Ishikawa (cell line): ENCODE results near the gene TTC16.

Experiments
- CEBPB ChIP-seq: IDR thresholded peaks from 2 replicates; pipeline ENCODE4 v1.6.1; 2012
- CREB1 ChIP-seq: IDR thresholded peaks from 2 replicates; pipeline ENCODE4 v1.6.1; 2012; ENCODE audit warnings: low read depth
- EGR1 ChIP-seq: IDR thresholded peaks from 2 replicates; pipeline ENCODE4 v1.6.1; 2012
- EP300 ChIP-seq: IDR thresholded peaks from 2 replicates; pipeline ENCODE4 v1.6.1; 2012; ENCODE audit warnings: borderline replicate concordance
- FOXM1 ChIP-seq: IDR thresholded peaks from 2 replicates; pipeline ENCODE4 v1.6.1; 2012; ENCODE audit warnings: low read depth, borderline replicate concordance
- NFIC ChIP-seq: IDR thresholded peaks from 2 replicates; pipeline ENCODE4 v1.6.1; 2012
- RAD21 ChIP-seq: IDR thresholded peaks from 2 replicates; pipeline ENCODE4 v1.6.1; 2012; ENCODE audit warnings: low read depth
- TAF1 ChIP-seq: IDR thresholded peaks from 2 replicates; pipeline ENCODE4 v1.6.1; 2012; ENCODE audit warnings: low read depth, mild to moderate bottlenecking
- TCF12 ChIP-seq: IDR thresholded peaks from 2 replicates; pipeline ENCODE4 v1.6.1; 2012; ENCODE audit warnings: low read depth
- TEAD4 ChIP-seq: IDR thresholded peaks from 2 replicates; pipeline ENCODE4 v1.6.1; 2012
- ZBTB7A ChIP-seq: IDR thresholded peaks from 2 replicates; pipeline ENCODE4 v1.6.1; 2012; ENCODE audit warnings: low read depth
- TF ChIP-seq, protein P1 (sequence below): IDR thresholded peaks from 2 replicates; pipeline ENCODE4 v1.6.1; 2012; ENCODE audit warnings: low read depth, mild to moderate bottlenecking
- TF ChIP-seq, protein P2 (sequence below): IDR thresholded peaks from 2 replicates; pipeline ENCODE4 v1.6.1; 2012
- TF ChIP-seq, protein P3 (sequence below): IDR thresholded peaks from 2 replicates; pipeline ENCODE4 v1.6.1; 2012

Gene TTC16

DNA sequence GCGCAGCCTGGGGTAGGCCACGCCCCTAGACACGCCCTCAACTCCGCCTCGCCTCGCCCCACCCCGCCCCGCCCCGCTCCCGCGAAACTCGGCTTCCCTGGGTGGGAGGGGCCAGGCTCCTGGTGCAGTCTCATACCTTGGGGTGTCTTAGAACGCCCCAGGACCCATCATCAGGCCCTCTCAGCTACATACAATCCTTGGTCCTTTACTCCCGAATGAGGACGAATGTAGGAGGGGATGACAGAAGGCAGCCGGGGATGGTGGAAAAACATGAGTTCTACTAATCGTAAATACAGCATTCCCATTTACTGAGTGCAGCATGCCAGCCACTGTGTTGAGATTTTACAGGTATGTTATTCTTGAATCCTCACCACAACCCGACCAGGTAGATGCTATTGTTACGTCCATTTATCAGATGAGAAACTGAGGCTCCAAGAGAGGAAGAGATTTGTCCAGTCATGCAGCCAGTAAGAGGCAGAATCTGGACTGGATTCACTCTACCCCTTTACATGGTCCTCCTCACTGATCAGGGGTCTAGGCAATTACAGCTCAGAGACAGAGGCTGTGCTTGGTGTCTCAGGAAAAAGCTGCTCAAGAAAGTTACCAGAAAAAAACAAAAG is 55.8 kb downstream of the TTC16 start:
- TF ChIP-seq EP300 (no peak), TCF12 (no peak), EGR1 (no peak), NFIC (no peak), FOXM1 (no peak), CEBPB (no peak), TAF1 (no peak)
- TF ChIP-seq, protein P1, sequence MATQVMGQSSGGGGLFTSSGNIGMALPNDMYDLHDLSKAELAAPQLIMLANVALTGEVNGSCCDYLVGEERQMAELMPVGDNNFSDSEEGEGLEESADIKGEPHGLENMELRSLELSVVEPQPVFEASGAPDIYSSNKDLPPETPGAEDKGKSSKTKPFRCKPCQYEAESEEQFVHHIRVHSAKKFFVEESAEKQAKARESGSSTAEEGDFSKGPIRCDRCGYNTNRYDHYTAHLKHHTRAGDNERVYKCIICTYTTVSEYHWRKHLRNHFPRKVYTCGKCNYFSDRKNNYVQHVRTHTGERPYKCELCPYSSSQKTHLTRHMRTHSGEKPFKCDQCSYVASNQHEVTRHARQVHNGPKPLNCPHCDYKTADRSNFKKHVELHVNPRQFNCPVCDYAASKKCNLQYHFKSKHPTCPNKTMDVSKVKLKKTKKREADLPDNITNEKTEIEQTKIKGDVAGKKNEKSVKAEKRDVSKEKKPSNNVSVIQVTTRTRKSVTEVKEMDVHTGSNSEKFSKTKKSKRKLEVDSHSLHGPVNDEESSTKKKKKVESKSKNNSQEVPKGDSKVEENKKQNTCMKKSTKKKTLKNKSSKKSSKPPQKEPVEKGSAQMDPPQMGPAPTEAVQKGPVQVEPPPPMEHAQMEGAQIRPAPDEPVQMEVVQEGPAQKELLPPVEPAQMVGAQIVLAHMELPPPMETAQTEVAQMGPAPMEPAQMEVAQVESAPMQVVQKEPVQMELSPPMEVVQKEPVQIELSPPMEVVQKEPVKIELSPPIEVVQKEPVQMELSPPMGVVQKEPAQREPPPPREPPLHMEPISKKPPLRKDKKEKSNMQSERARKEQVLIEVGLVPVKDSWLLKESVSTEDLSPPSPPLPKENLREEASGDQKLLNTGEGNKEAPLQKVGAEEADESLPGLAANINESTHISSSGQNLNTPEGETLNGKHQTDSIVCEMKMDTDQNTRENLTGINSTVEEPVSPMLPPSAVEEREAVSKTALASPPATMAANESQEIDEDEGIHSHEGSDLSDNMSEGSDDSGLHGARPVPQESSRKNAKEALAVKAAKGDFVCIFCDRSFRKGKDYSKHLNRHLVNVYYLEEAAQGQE = no peak
- TF ChIP-seq, protein P2, sequence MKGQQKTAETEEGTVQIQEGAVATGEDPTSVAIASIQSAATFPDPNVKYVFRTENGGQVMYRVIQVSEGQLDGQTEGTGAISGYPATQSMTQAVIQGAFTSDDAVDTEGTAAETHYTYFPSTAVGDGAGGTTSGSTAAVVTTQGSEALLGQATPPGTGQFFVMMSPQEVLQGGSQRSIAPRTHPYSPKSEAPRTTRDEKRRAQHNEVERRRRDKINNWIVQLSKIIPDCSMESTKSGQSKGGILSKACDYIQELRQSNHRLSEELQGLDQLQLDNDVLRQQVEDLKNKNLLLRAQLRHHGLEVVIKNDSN = no peak
- TF ChIP-seq, protein P3, sequence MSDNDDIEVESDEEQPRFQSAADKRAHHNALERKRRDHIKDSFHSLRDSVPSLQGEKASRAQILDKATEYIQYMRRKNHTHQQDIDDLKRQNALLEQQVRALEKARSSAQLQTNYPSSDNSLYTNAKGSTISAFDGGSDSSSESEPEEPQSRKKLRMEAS = no peak

DNA sequence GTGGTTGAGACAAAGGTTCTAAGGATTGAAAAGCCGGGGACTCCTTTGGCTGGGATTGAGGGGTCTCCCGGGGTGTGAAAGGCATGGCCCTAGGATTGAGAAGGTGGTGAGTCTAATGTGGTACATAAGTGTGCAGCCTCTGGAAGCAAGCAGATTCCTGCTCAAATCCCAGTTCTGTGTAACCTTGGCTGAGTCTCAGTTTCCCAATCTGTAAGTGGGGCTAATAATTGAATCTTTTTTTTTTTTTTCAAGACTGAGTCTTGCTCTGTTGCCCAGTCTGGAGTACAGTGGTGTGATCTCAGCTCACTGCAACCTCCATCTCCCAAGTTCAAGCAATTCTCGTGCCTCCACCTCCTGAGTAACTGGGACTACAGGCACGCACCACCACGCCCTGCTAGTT is 56.7 kb downstream of the TTC16 start:
- no peak for TF ChIP-seq EP300
- TF ChIP-seq CEBPB = no peak
- no peak for TF ChIP-seq EGR1
- TF ChIP-seq, protein P1 = no peak
- TF ChIP-seq, protein P3 = no peak
- TF ChIP-seq TCF12 = no peak
- no peak for TF ChIP-seq CREB1

DNA sequence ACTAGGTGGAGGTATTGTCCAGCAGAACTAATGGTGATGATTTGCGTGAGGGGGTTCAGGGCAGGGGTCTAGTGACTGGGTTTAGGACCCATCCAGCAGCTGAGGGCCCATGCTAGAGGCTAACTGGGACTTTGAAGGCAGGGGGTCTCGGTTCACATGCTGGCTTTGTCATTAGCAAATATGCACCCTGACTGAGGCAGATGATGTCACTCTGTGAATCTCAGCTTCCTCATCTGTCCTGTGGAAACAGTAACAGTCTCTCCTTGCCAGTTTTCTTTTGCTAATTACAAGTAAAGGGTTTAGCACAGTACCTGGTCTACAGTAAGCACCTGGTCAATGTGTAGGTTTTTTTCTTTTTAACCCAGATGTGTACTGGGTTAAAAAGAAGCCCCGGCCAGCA is 57.4 kb downstream of the TTC16 start:
- TF ChIP-seq CEBPB = no peak
- TF ChIP-seq TCF12 = no peak
- TF ChIP-seq CREB1 = no peak
- no peak for TF ChIP-seq TEAD4
- no peak for TF ChIP-seq NFIC
- TF ChIP-seq EP300 = no peak
- no peak for TF ChIP-seq TAF1
- no peak for TF ChIP-seq FOXM1
- TF ChIP-seq, protein P3 = no peak

DNA sequence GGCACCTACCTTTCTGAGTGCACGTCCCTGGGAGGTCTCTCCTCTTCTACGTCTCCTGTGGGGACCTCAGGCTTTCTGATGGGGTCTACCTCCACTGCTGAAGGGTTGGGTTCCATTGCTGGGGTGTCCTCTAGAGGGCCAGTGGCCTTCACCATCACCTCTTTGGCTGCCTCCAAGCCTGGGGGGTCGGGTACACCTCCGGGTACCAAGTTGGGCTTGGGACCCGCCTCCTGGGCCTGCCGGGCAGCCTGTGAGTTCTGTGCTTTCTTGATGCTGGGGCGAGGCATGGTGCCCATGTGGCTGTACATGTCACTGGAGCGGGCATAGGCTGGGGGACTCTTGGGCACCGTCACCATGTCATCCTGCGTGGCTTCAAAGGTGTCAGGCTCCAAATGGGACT is 58.1 kb downstream of the TTC16 start:
- TF ChIP-seq, protein P1 = no peak
- TF ChIP-seq, protein P3 = no peak
- TF ChIP-seq TEAD4 = no peak

- TF ChIP-seq, protein P2 = no peak
- no peak for TF ChIP-seq ZBTB7A
- no peak for TF ChIP-seq CREB1
- no peak for TF ChIP-seq EP300
- TF ChIP-seq RAD21 = no peak
- TF ChIP-seq, protein P1 = no peak
- no peak for TF ChIP-seq TEAD4
- TF ChIP-seq TCF12 = no peak
These were observed 60.5 kb downstream of the TTC16 start for GRCh38 chr9:127776195-127776923.
